H9 (cell line): Measurements from ENCODE around the gene PRSS50. TPM values are rescaled to one million over a fixed set of nuclear protein-coding genes. Genes with fewer than 3 reads are reported as not detected.

Experiments used
- DNase-seq: peaks from one replicate; pipeline ENCODE4 v3.0.0-alpha.2; 2017
- H2AFZ ChIP-seq: one replicate; pipeline ENCODE4 v1.6.1; 2013; ENCODE audit warnings: mild to moderate bottlenecking, low read length, control low read depth, moderate library complexity
- H2AK5ac ChIP-seq: 2 replicates; pipeline ENCODE4 v1.6.1; 2013; ENCODE audit warnings: low read length, control low read depth, mixed read lengths; ENCODE audit not compliant: insufficient read length
- H2BK120ac ChIP-seq: one replicate; pipeline ENCODE4 v1.6.1; 2013; ENCODE audit warnings: low read depth, mild to moderate bottlenecking, low read length, control low read depth, inconsistent platforms; ENCODE audit not compliant: poor library complexity, severe bottlenecking
- H2BK12ac ChIP-seq: 2 replicates; pipeline ENCODE4 v1.6.1; 2013; ENCODE audit warnings: low read length, control low read depth, mixed read lengths, low read depth; ENCODE audit not compliant: insufficient read length
- H2BK15ac ChIP-seq: 2 replicates; pipeline ENCODE4 v1.6.1; 2013; ENCODE audit warnings: low read depth, low read length, control low read depth
- H2BK20ac ChIP-seq: one replicate; pipeline ENCODE4 v1.6.1; 2013; ENCODE audit warnings: low read depth, mild to moderate bottlenecking, low read length, control low read depth, inconsistent platforms; ENCODE audit not compliant: poor library complexity, severe bottlenecking
- H2BK5ac ChIP-seq: 2 replicates; pipeline ENCODE4 v1.6.1; 2013; ENCODE audit warnings: low read length, control low read depth, mixed read lengths; ENCODE audit not compliant: insufficient read length
- H3K14ac ChIP-seq: 2 replicates; pipeline ENCODE4 v1.6.1; 2013; ENCODE audit warnings: low read length, control low read depth; ENCODE audit not compliant: insufficient read depth
- H3K18ac ChIP-seq: 2 replicates; pipeline ENCODE4 v1.6.1; 2013; ENCODE audit warnings: low read depth, mild to moderate bottlenecking, mixed read lengths, low read length, control low read depth; ENCODE audit not compliant: insufficient read length
- H3K23ac ChIP-seq: 2 replicates; pipeline ENCODE4 v1.6.1; 2013; ENCODE audit warnings: low read length, control low read depth, mixed read lengths, low read depth; ENCODE audit not compliant: insufficient read length
- H3K23me2 ChIP-seq: 2 replicates; pipeline ENCODE4 v1.6.1; 2013; ENCODE audit warnings: low read depth, mild to moderate bottlenecking, mixed read lengths, low read length, control low read depth; ENCODE audit not compliant: insufficient read length, poor library complexity, severe bottlenecking
- H3K27ac ChIP-seq: 2 replicates; pipeline ENCODE4 v1.5.1; 2013; ENCODE audit warnings: low read length, control low read depth, mixed read lengths, low read depth; ENCODE audit not compliant: insufficient read length
- H3K27me3 ChIP-seq: 2 replicates; pipeline ENCODE4 v1.6.1; 2013; ENCODE audit warnings: low read length, control low read depth, inconsistent platforms; ENCODE audit not compliant: insufficient read depth
- H3K4ac ChIP-seq: 2 replicates; pipeline ENCODE4 v1.6.1; 2013; ENCODE audit warnings: low read depth, mild to moderate bottlenecking, control low read depth, inconsistent platforms, low read length, moderate library complexity
- H3K4me1 ChIP-seq: 2 replicates; pipeline ENCODE4 v1.6.1; 2013; ENCODE audit warnings: low read length, control low read depth, inconsistent platforms; ENCODE audit not compliant: insufficient read depth
- H3K4me2 ChIP-seq: 2 replicates; pipeline ENCODE4 v1.6.1; 2013; ENCODE audit warnings: low read length, control low read depth, mixed read lengths; ENCODE audit not compliant: insufficient read length, insufficient read depth
- H3K56ac ChIP-seq: 2 replicates; pipeline ENCODE4 v1.6.1; 2013; ENCODE audit warnings: low read depth, mild to moderate bottlenecking, mixed read lengths, low read length, control low read depth; ENCODE audit not compliant: insufficient read length
- H3K79me1 ChIP-seq: 2 replicates; pipeline ENCODE4 v1.6.1; 2013; ENCODE audit warnings: low read depth, mild to moderate bottlenecking, moderate library complexity, low read length, control low read depth, inconsistent platforms; ENCODE audit not compliant: insufficient read depth, poor library complexity, severe bottlenecking
- H3K79me2 ChIP-seq: 2 replicates; pipeline ENCODE4 v1.6.1; 2013; ENCODE audit warnings: low read length, control low read depth, inconsistent platforms; ENCODE audit not compliant: insufficient read depth
- H3K9ac ChIP-seq: 2 replicates; pipeline ENCODE4 v1.6.1; 2013; ENCODE audit warnings: low read length, control low read depth, mixed read lengths; ENCODE audit not compliant: insufficient read length; ENCODE audit errors: extremely low read depth
- H3K9me3 ChIP-seq: one replicate; pipeline ENCODE4 v1.6.1; 2013; ENCODE audit warnings: low read depth, low read length, inconsistent platforms; ENCODE audit not compliant: control insufficient read depth
- H3T11ph ChIP-seq: one replicate; pipeline ENCODE4 v1.6.1; 2013; ENCODE audit warnings: mild to moderate bottlenecking, low read length, control low read depth, inconsistent platforms
- H4K20me1 ChIP-seq: one replicate; pipeline ENCODE4 v1.6.1; 2013; ENCODE audit not compliant: control insufficient read depth, insufficient read length, insufficient read depth
- H4K5ac ChIP-seq: 2 replicates; pipeline ENCODE4 v1.6.1; 2013; ENCODE audit warnings: low read depth, mild to moderate bottlenecking, mixed read lengths, low read length, control low read depth; ENCODE audit not compliant: insufficient read length
- H4K8ac ChIP-seq: replicated peaks from 2 replicates; pipeline ENCODE4 v1.6.1; 2013; ENCODE audit warnings: low read length, control low read depth, mixed read lengths, low read depth; ENCODE audit not compliant: insufficient read length
- H4K91ac ChIP-seq: 2 replicates; pipeline ENCODE4 v1.6.1; 2013; ENCODE audit warnings: low read depth, mild to moderate bottlenecking, moderate library complexity, mixed read lengths, low read length, control low read depth; ENCODE audit not compliant: insufficient read length
- H3K27ac Mint-ChIP-seq, 3 experiments: 2 replicates in 2 of 3; 3 replicates in 1 of 3; pipeline ENCODE4 v1.8.0; 2020 to 2021; ENCODE audit warnings: mixed read lengths in 3 of 3, mild to moderate bottlenecking in 1 of 3, moderate library complexity in 1 of 3
- H3K27me3 Mint-ChIP-seq: 2 replicates; pipeline ENCODE4 v1.8.0; 2021; ENCODE audit warnings: low read depth, mild to moderate bottlenecking, moderate library complexity, mixed read lengths
- H3K36me3 Mint-ChIP-seq, 3 experiments: 2 replicates in 2 of 3; 3 replicates in 1 of 3; pipeline ENCODE4 v1.8.0; 2020 to 2021; ENCODE audit warnings: low read depth in 3 of 3, mixed read lengths in 3 of 3; ENCODE audit not compliant: insufficient read depth in 1 of 3
- H3K4me1 Mint-ChIP-seq, 2 experiments: 2 replicates each; pipeline ENCODE4 v1.8.0; 2020; ENCODE audit warnings: mixed read lengths in 2 of 2
- H3K4me3 Mint-ChIP-seq, 2 experiments: 2 replicates in 1 of 2; 3 replicates in 1 of 2; pipeline ENCODE4 v1.8.0; 2020 to 2021; ENCODE audit warnings: mild to moderate bottlenecking in 2 of 2, mixed read lengths in 2 of 2, moderate library complexity in 1 of 2
- H3K9me3 Mint-ChIP-seq, 2 experiments: 2 replicates in 1 of 2; 3 replicates in 1 of 2; pipeline ENCODE4 v1.8.0; 2020; ENCODE audit warnings: mild to moderate bottlenecking in 2 of 2, mixed read lengths in 2 of 2, moderate library complexity in 1 of 2
- CTCF ChIP-seq: fragments of 200-600 bp; sonication (generic); conservative IDR thresholded peaks from 3 replicates; pipeline ENCODE4 v1.8.0; 2021; ENCODE audit warnings: antibody characterized with exemption, mild to moderate bottlenecking
- WGBS: extraction: QIAGEN DNeasy Blood & Tissue Kit; methylation state at CpG from one replicate; pipeline ENCODE4 v1.1.7; 2013; ENCODE audit warnings: missing lambda C conversion rate, low lambda C conversion rate, mixed read lengths; ENCODE audit not compliant: insufficient read length; ENCODE audit errors: extremely low coverage; 5-methylcytosine and 5-hydroxymethylcytosine counted together
- total RNA-seq: library from RNA; stranded (reverse); gene quantifications from 2 replicates; pipeline ENCODE4 v1.2.1, GENCODE V29; 2021

PRSS50 gene
- total RNA-seq, 1 experiment from 2014 or later = 0.24 TPM

GRCh38 chr3:46693038-46693891, 24.4 kb downstream of the PRSS50 start, which contains the start of gene ALS2CL:
Gene ALS2CL, minus strand, starts transcription at chr3:46693679. Its CDS starts 4,239 bp downstream, at chr3:46689440.
- H2BK15ac ChIP-seq = no peak within 1 kb of the TSS
- no peak; the same call in 2 of the 3 replicates for TF ChIP-seq CTCF
- no peak within 1 kb of the TSS for H3K23ac ChIP-seq
- no peak within 1 kb of the TSS for H4K8ac ChIP-seq
- no peaks in the 10 kb centered on the region for H3K79me1 ChIP-seq
- H3K27ac Mint-ChIP-seq = no peak within 1 kb of the TSS; a peak in 2 of 7 replicates
- no peak within 1 kb of the TSS for H3T11ph ChIP-seq
- peak; percentile 77 for DNase-seq
- no peaks in the 10 kb centered on the region for H3K79me2 ChIP-seq
- no peaks in the 10 kb centered on the region; the same call in 1 of the 2 replicates for H3K4me1 ChIP-seq
- H2BK20ac ChIP-seq = no peak within 1 kb of the TSS
- H4K91ac ChIP-seq = no peak within 1 kb of the TSS
- WGBS = no CpG with 5 or more reads among the region's 71 CpGs
- H3K9me3 Mint-ChIP-seq = no peaks in the 10 kb centered on the region
- H4K20me1 ChIP-seq = no peaks in the 10 kb centered on the region
- peaks cover 4% of the 10 kb centered on the region; the same call in 1 of the 2 replicates for H3K27me3 ChIP-seq
- H2AFZ ChIP-seq = no peak within 1 kb of the TSS
- no peak within 1 kb of the TSS for H4K5ac ChIP-seq
- no peak within 1 kb of the TSS for H3K56ac ChIP-seq
- peaks cover 8% of the 10 kb centered on the region for H3K23me2 ChIP-seq
- H3K4me3 Mint-ChIP-seq = peak within 1 kb of the TSS; percentile 66 to 82
- peaks cover 14 to 17% of the 10 kb centered on the region in 2 experiments for H3K4me1 Mint-ChIP-seq
- no peak within 1 kb of the TSS for H2BK5ac ChIP-seq
- peaks cover 39% of the 10 kb centered on the region for H3K27me3 Mint-ChIP-seq
- no peak within 1 kb of the TSS for H2BK120ac ChIP-seq
- H3K36me3 Mint-ChIP-seq = no peaks in the 10 kb centered on the region; a peak in 1 of 7 replicates
- peak within 1 kb of the TSS; percentile 15 for H3K18ac ChIP-seq
- no peak within 1 kb of the TSS for H3K27ac ChIP-seq
- no peak within 1 kb of the TSS for H3K4ac ChIP-seq
- H3K9ac ChIP-seq = no peak within 1 kb of the TSS
- no peak within 1 kb of the TSS for H2AK5ac ChIP-seq
- no peak within 1 kb of the TSS for H2BK12ac ChIP-seq
- H3K4me2 ChIP-seq = peak within 1 kb of the TSS; percentile 65
- H3K14ac ChIP-seq = no peak within 1 kb of the TSS; the same call in 1 of the 2 replicates
- H3K9me3 ChIP-seq = no peaks in the 10 kb centered on the region
